OCI-LY7 (cell line): ENCODE data around the gene MUC6.

Source experiments
- CTCF ChIP-seq: fragments of 200-600 bp; sonication (generic); conservative IDR thresholded peaks from 2 replicates; pipeline ENCODE4 v1.5.1; 2014; ENCODE audit warnings: mild to moderate bottlenecking, antibody characterized with exemption, low read length, moderate library complexity, mixed read lengths
- EZH2phosphoT487 ChIP-seq: fragments of 200-600 bp; sonication (generic); IDR thresholded peaks from 2 replicates; pipeline ENCODE4 v1.6.1; 2018; ENCODE audit warnings: low read depth, borderline replicate concordance, mild to moderate bottlenecking, mixed run types, antibody characterized with exemption, low read length, moderate library complexity, mixed read lengths

GRCh38 chr11:991711-992307 is 44.7 kb downstream of the MUC6 start:
- TF ChIP-seq CTCF (no peak), EZH2phosphoT487 (no peak)
